Measurements from ENCODE around the gene SMARCD2.
"Not testable (repeated sequence)": the region's sequence is repeated elsewhere in the genome, so short reads cannot be mapped to it uniquely, and the experiment has no call there.

The SMARCD2 gene

DNA sequence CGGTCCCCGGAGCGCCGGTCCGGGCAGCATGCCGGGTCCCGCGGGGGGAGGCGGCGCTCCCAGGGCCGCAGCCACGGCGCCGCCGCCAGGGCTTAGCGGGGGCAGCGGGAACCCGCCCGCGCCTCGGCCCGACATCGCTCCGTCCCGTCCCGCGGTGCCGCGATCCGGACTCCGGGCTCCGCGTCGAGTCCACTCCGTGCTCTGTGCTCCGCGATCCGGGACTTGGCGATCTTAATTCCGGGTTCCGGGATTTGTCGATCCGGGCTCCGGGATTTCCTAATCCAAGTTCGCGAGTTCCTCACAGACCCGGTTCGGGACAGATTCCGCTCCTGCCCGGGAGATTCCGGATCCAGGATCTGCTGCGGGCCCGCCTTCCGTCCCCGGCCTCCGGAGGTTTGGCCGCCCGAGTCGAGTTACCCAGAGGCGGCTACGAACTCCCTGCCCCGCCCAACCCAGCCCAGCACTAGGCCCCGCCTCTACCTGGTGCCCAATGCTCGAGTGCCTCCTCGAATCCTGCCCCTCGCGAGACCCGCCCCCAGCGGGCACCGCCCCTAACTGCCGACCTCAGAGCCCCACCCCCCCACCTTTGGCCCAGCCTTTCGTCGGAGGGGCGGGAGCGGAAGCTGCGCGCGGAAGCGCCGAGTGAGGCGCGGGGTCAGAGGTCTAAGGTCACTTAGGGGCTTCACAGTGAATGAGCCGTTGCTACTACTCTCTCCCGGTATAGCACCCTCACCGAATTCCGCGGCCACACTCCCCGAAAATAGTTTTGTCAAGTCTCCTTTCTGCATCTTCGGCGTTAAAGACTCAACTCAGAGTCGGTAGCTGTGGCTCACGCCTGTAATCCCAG is at the start of gene SMARCD2:
Gene SMARCD2 (minus strand): TSS at position 146 of the 847 bp plus-strand sequence. CDS start 11 bp downstream, at position 135.
- DNase-seq: peak; percentile 98

DNA sequence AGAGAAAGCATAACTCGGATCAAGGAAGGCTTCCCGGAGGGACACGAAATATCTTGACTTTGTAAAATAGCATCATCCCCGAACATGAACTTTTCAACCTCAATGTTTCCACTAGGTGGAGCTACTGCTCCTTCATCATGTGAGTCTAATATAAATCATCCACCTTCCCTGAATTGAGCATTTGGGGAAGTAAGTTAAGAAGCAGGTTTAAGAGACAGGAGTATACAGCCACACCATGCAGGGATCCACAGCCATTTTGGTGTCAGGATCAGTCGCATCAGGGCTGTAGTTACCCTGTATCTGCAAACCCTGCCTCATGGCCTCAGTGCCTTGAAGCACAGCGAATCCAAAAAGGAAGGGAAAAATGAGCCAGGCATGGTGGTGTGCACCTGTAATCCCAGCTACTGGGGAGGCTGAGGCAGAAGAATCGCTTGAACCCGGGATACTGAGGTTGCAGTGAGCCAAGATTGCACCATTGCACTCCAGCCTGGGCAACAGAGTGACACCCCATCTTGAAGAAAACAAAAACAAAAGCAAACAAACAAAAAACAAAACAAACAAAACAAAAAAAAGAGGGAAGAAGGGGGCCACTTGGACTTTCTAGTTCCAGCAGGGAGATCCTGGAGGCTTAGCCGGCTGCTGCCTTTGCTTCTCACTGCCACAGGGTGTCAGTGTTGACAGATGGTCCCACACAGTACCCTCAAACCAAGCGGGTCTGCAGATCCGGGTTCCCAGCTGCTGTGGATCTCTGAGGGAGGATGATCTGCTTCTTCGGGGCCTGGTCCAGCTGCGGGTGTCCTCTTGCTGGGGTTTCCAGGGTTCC is 46.8 kb upstream of the SMARCD2 start:
- peak; percentile 8 for DNase-seq

DNA sequence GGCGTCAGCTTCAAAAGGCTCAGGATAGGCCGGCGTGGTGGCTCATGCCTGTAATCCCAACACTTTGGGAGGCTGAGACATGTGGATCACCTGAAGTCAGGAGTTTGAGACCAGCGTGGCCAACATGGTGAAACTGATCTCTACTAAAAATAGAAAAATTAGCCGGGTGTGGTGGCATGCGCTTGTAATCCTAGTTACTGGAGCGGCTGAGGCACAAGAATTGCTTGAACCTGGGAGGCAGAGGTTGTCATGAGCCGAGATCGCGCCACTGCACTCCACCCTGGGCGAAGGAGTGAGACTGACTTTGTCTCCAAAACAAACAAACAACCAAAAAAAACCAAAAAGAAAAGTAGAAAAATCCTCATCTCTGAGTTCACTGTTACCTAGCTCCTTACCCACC is 42.6 kb upstream of the SMARCD2 start:
- not testable (repeated sequence) for DNase-seq

DNA sequence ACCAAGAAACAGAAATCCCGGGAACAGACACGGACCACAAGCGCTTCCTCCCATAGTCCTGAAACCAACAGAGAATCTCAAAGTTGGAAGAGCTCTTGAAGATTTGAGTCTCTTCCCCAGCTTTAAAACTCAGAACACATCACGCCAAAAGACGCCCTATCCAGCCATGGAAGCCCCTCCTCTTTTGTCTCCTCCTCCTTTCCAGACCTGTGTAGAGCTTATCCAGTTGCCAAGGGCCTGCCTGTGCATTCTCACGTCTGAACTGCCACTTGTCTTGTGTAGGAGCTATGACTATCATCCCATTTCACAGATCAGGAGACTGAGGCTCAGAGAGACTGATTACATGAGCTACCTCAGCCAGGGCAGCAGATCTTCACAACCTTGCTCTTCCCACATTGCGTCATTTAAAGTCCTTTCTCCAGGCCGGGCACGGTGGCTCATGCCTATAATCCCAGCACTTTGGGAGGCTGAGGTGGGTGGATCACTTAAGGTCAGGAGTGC is 40.2 kb upstream of the SMARCD2 start:
- DNase-seq: not testable (repeated sequence)

DNA sequence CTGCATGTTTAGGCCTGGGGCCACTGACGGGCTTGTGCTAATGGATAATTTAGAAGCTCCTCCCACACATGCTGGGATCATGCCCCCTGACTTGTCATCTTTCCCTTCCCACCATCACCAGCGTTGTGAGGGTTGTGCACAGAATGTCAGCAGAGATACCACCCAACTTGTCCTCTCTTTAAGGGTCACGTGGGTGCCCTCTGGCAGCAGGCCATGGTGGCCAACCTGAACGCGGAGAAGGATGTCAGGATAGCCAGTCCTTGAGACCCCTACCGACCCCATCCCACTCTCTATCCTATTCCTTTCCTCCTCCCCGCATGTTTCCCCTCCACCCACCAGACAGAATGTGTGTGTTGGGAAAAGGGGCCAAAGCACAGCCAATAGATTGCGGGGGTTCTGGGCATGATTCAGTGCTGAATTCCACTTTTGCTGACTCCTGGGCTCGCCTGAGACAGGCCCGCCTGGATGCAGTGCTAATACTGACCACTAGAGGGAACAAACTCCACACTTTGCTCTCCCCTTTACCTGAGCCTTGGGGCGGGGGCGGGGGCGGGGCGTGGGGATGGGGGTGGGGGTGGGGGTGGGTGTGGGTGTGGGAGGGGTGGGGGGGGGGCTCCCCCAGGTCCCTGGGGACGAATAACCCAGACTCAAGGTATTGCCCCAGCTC is 39.6 kb upstream of the SMARCD2 start, which contains the start of gene GH2:
Gene GH2 (minus strand): TSS at position 10 of the 667 bp plus-strand sequence. CDS start 143 bp downstream, outside the sequence.
- peak; percentile 49 for DNase-seq

DNA sequence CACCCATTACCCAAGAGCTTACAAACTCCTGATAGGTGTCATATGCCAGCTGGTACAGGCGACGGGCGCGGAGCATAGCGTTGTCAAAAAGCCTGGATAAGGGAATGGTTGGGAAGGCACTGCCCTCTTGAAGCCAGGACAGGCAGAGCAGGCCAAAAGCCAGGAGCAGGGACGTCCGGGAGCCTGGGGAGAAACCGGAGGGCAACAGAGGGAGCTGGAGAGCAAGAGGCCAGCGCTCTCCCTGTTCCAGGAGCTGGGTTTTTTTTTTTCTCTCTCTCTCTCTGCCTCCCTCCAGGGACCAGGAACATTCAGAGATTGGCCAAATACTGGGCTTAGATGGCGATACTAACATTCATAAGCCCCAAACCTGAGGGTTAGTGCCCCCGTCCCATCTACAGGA is 38.9 kb upstream of the SMARCD2 start:
- not testable (repeated sequence) for DNase-seq

DNA sequence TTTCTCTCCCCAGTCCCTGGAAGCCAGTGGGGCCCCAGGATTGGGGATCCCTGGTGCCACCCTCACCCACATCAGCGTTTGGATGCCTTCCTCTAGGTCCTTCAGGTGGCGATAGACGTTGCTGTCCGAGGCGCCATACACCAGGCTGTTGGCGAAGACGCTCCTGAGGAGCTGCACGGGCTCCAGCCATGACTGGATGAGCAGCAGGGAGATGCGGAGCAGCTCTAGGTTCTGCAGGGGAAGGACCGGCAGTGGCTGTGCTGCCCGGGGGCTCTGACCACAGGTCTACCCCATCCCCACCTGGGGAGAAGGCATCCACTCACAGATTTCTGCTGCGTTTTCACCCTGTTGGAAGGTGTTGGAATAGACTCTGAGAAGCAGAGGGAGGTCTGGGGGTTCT is 38.2 kb upstream of the SMARCD2 start:
- no peak for DNase-seq

DNA sequence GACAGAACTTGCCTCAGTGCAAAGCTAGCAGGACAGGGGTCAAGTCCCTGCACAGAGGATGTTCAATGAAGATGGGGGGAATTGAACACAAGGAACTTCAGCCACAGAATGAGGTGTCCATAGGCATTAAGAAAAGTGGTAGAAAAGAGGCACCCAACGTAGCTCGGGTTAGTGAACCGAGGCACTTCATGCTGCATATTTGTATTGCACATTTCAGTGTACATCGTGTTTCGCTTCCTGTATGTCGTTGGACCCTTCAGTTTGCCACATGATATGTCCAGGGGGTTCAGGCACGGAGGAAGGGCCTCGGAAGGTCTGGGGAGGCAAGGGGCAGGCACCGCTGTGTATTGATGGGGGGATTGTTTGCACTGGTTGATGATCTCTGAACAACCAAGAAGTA is 35.9 kb upstream of the SMARCD2 start:
- not testable (repeated sequence) for DNase-seq

DNA sequence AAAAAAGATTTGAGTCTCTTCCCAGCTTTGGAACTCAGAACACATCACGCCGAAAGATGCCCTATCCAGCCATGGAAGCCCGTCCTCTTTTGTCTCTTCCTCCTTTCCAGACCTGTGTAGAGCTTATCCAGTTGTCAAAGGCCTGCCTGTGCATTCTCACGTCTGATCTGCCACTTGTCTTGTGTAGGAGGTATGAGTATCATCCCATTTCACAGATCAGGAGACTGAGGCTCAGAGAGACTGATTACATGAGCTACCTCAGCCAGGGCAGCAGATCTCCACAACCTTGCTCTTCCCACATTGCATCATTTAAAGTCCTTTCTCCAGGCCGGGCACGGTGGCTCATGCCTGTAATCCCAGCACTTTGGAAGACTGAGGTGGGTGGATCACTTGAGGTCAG is 32.2 kb upstream of the SMARCD2 start:
- not testable (repeated sequence) for DNase-seq

DNA sequence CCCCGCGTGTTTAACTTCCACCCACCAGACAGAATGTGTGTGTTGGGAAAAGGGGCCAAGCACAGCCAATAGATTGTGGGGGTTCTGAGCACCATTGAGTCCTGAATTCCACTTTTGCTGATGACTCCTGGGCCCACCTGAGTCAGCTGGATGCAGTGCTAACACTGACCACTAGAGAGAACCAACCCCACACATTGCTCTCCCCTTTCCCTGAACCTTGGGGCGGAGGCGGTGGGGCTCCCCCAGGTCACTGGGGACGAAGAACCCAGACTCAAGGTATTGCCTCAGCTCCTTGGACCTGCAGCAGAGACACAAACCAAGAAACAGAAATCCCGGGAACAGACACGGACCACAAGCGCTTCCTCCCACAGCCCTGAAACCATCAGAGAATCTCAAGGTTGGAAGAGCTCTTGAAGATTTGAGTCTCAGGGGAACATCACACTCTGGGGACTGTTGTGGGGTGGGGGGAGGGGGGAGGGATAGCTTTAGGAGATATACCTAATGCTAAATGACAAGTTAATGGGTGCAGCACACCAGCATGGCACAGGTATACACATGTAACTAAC is 31.7 kb upstream of the SMARCD2 start:
- not testable (repeated sequence) for DNase-seq

DNA sequence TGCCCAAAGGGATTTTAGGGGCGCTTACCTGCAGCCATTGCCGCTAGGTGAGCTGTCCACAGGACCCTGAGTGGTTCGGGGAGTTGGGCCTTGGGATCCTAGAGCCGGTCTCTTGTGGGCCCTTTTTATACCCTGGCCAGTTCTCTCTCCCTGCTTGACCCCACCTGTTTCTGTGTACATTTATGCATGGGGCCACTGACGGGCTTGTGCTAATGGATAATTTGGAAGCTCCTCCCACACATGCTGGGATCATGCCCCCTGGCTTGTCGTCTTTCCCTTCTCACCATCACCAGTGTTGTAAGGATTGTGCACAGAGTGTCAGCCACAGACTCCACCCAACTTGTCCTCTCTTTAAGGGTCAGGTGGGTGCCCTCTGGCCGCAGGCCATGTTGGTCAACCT is 31.1 kb upstream of the SMARCD2 start, which contains the start of gene CSH2:
Gene CSH2 (minus strand): TSS at position 101 of the 400 bp plus-strand sequence. CDS start 63 bp downstream, at position 38.
- not testable (repeated sequence) for DNase-seq

DNA sequence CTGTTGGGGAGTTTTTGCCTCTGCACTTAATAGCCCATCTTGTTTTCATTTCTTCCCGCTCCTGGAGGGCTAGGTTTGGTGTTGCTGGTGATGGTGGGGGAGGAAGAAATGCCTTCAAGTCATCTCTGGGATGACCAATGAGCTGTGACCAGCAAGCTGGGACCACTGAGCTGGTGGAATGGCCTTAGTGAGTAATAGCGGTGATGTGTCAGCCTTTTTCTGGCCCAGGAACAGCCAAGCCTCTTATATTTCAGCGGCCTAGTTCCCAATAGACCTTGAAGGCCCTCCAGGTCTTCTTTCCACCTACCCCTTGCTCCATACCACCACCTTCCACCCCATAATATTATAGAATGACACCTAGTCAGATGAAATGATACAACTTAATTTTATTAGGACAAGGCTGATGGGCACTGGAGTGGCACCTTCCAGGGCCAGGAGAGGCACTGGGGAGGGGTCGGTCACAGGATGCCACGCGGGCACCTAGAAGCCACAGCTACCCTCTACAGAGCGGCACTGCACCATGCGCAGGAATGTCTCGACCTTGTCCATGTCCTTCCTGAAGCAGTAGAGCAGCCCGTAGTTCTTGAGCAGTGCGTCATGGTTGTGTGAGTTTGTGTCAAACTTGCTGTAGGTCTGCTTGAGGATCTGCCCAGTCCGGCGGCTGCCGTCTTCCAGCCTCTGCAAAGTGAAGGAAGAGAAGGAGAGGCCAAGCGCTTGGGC is 29.3 kb upstream of the SMARCD2 start:
- DNase-seq: not testable (repeated sequence)

DNA sequence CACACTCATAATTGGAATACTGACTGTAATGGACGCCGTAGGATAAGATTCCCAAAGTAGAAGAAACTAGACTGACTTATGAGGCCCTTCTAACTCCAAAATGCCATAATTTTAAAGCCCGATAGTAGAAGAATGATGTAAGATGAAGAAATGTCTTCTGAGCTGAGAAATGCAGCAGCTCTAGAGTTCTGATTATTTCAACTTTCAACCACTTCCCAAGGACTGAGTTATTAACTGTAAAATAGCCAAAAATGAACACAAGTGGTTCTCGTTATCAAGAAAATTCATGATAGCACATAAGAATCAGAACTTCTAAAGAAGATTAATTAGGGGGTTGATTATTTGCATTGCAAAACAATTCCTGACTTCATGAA is 27.8 kb upstream of the SMARCD2 start:
- DNase-seq: not testable (repeated sequence)

DNA sequence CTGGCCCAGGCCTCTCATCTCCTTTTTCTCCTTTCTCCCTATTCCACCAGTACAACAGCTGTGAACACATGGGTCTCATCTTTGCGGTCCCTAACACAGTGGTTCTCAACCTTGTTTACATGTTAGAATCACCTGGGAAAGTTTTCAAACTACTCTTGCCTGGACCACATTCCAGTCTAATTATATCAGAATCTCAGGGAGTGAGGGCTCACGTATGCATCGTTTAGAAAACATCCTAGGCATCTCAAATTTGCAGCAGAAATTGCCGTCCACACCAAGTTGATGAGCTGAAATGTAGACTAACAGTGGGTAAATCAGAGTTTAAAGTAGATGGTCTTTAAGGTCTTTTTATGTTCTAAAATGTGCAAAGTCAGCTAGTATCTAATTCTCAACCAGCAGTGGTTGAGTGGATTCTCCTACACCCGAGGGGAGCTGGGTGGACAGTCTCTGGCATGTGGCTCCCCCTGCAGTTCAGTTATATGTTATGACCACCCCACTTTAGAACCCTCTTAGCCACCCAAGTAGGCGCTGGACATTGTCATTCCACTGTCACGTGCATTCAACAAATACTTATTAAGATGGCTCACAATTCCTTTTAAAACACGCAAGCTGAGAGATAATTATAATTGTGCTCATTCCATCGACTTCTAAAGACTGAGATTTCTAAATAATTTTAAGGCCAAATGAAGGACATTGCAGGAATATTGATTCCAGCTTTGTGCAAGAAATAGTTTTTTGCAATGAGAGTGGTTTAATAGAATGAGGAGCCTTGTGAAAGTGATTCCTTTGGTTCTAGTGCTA is 27.2 kb upstream of the SMARCD2 start:
- DNase-seq: not testable (repeated sequence)

DNA sequence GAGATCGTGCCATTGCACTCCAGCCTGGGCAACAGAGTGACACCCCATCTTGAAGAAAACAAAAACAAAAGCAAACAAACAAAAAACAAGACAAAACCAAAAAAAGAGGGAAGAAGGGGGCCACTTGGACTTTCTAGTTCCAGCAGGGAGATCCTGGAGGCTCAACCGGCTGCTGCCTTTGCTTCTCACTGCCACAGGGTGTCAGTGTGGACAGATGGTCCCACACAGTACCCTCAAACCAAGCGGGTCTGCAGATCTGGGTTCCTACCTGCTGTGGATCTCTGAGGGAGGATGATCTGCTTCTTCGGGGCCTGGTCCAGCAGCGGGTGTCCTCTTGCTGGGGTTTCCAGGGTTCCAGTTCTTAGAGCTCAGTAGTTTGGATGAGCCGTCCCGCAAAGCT is 24.1 kb upstream of the SMARCD2 start:
- DNase-seq: not testable (repeated sequence)

DNA sequence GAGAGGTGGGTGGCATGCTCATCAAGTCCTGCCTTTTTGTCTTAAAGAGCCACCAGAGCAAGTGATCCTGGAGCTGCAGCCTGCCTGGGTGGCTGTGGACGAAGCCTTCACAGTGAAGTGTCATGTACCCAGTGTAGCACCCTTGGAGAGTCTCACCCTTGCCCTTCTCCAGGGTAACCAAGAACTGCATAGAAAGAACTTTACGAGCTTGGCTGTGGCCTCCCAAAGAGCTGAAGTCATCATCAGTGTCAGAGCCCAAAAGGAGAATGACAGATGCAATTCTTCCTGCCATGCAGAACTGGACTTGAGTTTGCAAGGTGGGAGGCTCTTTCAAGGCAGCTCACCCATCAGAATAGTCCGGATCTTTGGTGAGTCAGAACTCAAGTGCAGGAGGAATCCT is 16.8 kb upstream of the SMARCD2 start:
- DNase-seq: no peak

DNA sequence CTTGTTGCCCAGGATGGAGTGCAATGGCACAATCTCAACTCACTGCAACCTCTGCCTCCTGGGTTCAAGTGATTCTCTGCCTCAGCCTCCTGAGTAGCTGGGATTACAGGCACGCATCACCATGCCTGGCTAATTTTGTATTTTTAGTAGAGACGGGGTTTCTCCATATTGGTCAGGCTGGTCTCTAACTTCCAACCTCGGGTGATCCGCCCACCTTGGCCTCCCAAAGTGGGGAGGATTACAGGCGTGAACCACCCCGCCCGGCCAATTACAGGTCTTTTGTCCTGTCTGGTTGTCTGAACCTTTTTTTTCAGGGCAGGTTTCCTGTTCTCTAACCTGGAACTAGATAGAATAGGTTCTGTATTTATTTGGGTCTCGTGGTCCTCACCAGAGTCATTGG is 13.9 kb upstream of the SMARCD2 start:
- not testable (repeated sequence) for DNase-seq

DNA sequence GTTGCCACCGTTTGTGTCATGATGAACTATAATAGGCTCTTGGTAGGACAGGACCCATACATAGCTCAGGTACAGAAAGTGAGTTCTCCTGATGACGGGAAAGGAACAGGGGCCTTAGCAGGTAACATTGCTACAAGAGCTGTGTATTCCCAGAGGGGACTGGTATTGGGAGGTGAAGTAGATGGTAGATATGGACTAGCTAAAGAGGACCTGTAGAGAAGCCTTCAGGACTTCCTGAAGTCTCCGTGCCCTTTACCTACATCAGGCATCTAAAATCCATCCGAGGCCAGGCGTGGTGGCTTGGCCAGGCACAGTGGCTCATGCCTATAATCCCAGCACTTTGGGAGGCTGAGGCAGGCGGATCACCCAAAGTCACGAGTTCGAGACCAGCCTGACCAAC is 12.7 kb upstream of the SMARCD2 start:
- no peak for DNase-seq

DNA sequence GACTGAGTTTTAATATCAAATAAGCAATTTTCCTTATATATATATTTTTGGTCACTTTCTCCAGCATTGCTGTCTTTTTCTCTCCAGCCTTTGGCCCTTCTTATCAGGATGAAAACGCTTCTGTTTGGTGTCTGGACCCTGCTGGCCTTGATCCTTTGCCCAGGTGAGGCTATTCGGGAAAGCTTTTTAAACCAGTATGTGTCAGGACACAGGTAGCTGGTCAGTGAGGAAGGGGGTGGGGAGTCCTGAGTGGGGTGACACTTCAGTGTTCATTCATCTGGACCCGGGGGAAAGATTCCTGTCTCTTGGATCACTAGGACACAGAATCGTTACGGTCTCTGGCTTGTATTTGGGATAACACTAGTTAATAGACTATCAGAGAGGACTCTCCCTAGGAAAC is 12.2 kb upstream of the SMARCD2 start:
- DNase-seq: no peak

DNA sequence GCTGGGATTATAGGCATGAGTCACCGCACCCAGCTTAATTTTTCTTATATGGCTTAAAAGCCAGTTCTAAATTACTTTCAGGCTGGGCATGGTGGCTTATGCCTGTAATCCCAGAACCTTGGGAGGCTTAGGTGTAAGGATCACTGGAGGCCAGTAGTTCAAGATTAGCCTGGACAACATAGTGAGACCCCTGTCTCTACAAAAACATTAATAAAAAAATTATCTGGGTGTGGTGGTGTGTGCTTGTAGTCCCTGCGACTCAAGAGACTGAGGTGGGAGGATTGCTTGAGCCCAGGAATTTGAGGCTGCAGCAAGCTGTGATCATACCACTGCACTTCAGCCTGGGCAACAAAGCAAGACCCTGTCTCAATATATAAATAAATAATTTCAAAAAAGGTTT is 10.8 kb upstream of the SMARCD2 start:
- DNase-seq: no peak

DNA sequence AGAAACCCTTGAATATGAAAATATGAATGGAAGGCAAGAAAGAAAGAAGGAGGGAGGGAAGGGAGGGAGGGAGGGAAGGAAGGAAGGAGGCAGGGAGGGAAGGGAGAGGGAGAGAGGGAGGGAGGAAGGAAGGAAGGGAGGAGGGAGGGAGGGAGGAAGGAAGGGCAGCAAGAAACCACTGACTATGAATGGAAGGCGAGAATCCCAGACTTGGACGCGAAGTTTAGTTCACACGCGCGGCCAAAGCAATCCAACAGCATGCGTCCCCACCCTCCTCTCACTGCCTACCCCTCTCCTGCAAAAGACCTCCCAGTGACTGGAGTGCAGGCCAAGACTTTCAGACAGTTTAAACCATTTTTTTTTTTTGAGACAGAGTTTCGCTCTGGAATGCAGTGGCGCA is 7.9 kb upstream of the SMARCD2 start:
- DNase-seq: no peak

Data from NCI-H345 (cell line).